Astrocyte of the cerebellum (primary cell): ENCODE results near the gene ACO2.

Experiments used
- DNase-seq: peaks from one replicate; pipeline ENCODE4 v3.0.0-alpha.2; 2011; ENCODE audit warnings: low read depth
- H3K4me3 ChIP-seq: 2 replicates; pipeline ENCODE4 v1.5.1; 2011; ENCODE audit warnings: mild to moderate bottlenecking, low read depth, low read length, moderate library complexity
- in situ Hi-C: cut with HindIII; loops from 2 replicates; pipeline ENCODE4 v1.10.0; 2017; ENCODE audit warnings: low sequenced_read_pairs
- TF ChIP-seq, protein P1 (sequence below): IDR thresholded peaks from 2 replicates; pipeline ENCODE4 v1.5.1; 2012; ENCODE audit warnings: low read length, low read depth, moderate library complexity, mild to moderate bottlenecking; ENCODE audit errors: missing control alignments

The ACO2 gene

DNA sequence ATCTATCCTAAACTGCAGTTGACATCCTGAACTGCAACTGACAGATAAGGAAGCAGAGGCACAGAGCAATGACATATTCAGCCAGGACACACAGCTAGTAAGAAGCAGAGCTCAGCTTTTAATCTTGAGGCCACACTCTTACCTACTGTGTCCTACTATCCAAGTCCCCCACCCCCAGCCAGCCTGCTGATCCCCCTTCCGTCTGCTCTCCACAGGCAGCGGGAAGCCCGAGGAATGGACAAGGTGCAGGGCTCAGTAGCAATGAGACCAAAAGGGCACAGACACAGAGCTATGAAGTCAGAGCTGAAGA, 71.0 kb downstream of the ACO2 start:
- in situ Hi-C loops: no loop called here
- H3K4me3 ChIP-seq: no peak overlapping the region
- no peak for DNase-seq
- TF ChIP-seq, protein P1, sequence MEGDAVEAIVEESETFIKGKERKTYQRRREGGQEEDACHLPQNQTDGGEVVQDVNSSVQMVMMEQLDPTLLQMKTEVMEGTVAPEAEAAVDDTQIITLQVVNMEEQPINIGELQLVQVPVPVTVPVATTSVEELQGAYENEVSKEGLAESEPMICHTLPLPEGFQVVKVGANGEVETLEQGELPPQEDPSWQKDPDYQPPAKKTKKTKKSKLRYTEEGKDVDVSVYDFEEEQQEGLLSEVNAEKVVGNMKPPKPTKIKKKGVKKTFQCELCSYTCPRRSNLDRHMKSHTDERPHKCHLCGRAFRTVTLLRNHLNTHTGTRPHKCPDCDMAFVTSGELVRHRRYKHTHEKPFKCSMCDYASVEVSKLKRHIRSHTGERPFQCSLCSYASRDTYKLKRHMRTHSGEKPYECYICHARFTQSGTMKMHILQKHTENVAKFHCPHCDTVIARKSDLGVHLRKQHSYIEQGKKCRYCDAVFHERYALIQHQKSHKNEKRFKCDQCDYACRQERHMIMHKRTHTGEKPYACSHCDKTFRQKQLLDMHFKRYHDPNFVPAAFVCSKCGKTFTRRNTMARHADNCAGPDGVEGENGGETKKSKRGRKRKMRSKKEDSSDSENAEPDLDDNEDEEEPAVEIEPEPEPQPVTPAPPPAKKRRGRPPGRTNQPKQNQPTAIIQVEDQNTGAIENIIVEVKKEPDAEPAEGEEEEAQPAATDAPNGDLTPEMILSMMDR: no peak

DNA sequence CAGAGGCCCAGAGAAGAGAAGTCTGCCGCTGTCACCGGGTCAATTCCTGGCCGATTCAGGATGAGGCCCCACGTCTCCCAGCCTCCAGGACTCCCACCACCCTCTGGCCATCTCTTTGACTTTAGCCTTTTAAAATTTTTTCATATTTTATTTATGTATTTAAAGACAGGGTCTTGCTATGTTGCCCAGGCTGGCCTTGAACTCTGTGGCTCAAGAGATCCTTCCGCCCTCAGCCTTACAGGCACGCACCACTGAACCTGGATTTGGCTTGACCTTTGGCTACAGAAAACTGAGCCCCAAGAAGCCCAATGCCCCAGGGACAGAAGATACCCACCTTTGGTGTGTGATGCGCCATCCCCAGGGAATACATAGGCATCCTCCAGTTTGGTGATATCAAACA, 71.4 kb downstream of the ACO2 start:
- in situ Hi-C loops: no loop called here
- TF ChIP-seq, protein P1: no peak
- H3K4me3 ChIP-seq: no peak overlapping the region
- DNase-seq: no peak

DNA sequence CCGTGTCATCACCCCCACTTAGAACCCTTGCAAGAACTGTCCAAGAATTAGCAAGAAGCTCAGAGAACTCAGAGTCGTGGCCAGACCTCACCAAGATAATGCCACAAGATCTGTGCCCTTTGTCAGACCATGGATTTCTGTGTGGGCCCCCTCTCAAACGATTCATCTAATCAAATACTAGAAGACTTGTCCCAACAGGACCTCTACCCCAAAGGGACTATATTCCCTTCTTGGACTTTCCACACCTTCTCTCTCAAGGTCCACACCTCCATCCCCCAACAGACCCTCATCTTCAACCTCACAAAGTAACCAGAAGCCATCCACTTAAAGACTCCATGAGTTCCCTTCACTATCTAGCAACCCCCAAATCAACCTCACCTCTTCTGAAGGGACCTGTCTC, 72.6 kb downstream of the ACO2 start:
- H3K4me3 ChIP-seq: no peak overlapping the region
- TF ChIP-seq, protein P1: no peak
- DNase-seq: no peak
- in situ Hi-C loops: no loop called here

DNA sequence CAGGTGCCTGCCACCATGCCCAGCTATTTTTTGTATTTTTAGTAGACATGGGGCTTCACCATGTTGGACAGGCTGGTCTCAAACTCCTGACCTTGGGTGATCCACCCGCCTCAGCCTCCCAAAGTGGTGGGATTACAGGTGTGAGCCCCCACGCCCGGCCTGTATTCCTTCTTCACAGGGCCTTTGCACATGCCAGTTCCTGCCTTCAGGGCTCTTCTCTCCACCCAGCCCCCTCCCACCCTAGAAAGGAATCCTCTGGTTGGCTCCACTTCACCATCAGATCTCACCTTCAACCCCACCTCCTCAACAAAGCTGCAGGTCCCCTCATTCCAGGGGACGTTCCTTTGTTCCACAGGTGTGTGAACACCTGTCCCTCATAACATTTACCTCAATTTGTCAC, 73.3 kb downstream of the ACO2 start:
- DNase-seq: no peak
- peak overlapping the region; percentile 75 for H3K4me3 ChIP-seq
- TF ChIP-seq, protein P1: no peak
- in situ Hi-C loops: no loop called here

DNA sequence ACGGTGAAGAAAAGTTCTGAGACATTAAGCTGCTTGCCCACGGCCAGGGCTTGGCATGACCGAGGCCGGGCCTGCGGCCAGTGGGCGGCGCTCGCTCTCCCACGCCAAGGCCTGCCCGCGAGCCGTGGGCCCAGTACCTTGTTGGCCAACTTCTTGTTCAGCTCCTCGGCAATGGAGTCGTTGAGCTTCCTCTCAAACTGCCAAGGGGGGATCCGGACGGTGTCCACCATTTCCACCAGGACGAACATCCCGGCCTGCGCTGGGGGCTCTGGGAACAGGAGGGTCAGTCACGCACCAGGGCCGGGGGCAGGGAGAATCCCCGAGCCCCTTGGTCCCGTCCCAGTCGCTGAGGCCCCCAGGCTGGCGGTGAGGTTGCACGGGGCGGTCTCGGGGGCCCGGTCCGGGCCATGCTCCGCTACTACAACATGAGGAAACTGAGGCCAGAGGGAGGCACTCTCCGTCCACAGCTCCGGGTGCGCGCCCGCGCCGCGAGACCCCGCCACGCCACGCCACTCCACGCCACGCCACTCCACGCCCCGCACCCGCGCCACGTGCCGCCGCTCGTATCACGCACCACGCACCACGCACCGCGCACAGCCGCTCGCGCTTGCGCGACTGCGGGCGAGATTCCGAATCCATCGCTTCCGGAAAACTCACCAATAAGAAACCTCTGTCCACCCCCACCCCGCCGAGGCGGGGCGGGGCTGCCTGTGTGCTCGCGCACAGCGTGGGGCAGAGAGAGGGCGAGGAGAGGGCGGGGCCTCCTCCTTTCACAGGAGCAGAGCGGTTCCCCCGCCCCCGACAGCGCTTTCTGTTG, 75.1 kb downstream of the ACO2 start, which contains the start of gene POLR3H:
POLR3H (minus strand) TSS at position 617 of the 817 bp plus-strand sequence; CDS start at position 248, 369 bp downstream.
- TF ChIP-seq, protein P1: peak; percentile 65
- in situ Hi-C loops: no loop called here

DNA sequence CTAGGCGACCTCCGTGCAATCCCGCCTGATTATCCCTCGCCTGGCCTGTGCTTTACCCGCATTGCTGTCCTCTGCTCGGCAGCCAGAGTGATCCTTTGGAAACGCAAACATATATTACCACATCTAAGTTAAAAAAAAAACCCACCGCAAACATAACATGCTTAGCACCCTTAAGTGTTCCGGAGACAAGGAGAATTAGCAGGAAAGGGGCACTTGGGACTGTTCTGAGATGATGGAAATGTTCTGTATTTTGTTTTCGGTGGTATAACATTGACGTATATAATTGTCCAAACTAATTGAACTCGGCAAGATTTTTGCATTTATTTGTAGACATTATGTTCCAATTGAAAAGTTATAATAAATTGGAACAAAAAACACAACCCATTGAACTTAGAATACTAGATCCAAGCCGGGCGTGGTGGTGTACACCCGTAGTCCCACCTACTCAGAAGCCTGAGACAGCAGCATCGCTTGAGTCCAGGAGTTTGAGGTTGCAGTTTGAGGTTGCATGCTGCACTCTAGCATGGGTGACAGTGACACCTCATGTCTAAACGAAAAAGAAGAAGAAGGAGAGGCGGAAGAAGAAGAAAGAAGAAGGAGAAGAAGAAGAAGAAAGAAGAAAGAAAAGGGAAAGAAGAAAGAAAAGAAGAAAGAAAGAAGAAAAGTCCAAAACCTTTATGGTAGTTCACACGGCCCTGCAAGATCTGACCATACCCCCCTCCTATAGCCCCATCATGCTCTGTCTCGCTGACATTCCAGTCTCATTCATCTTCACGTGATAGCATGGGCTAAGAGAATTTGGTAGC, 76.0 kb downstream of the ACO2 start:
- no peak for DNase-seq
- H3K4me3 ChIP-seq: peak overlapping the region; percentile 75
- in situ Hi-C loops: no loop called here
- TF ChIP-seq, protein P1: no peak

More for the DNA sequence above, 75.1 kb downstream of the ACO2 start, which contains the start of gene POLR3H:
- DNase-seq: peak; percentile 92
- H3K4me3 ChIP-seq: peak within 1 kb of the TSS; percentile 75
